BLaER1 (cell line): Measurements from ENCODE around the gene SUMF1.
A peak's percentile ranks its signal among the peaks of the same experiment; 100 is the strongest.

Experiments
- H3K27ac ChIP-seq: shearing (Covaris generic); formaldehyde crosslinking; 2 replicates; pipeline ENCODE4 v1.8.1; 2022
- H3K27me3 ChIP-seq: shearing (Covaris generic); formaldehyde crosslinking; 2 replicates; pipeline ENCODE4 v1.8.1; 2022
- H3K36me3 ChIP-seq: shearing (Covaris generic); formaldehyde crosslinking; 2 replicates; pipeline ENCODE4 v1.8.1; 2022
- H3K4me1 ChIP-seq: shearing (Covaris generic); formaldehyde crosslinking; 2 replicates; pipeline ENCODE4 v1.8.1; 2022
- H3K4me2 ChIP-seq: shearing (Covaris generic); formaldehyde crosslinking; 2 replicates; pipeline ENCODE4 v1.8.1; 2022
- H3K4me3 ChIP-seq: shearing (Covaris generic); formaldehyde crosslinking; 2 replicates; pipeline ENCODE4 v1.8.1; 2022
- H3K9ac ChIP-seq: shearing (Covaris generic); formaldehyde crosslinking; 2 replicates; pipeline ENCODE4 v1.8.1; 2022
- H3K9me3 ChIP-seq: shearing (Covaris generic); formaldehyde crosslinking; 2 replicates; pipeline ENCODE4 v1.8.1; 2022
- H4K20me1 ChIP-seq: shearing (Covaris generic); formaldehyde crosslinking; 2 replicates; pipeline ENCODE4 v1.8.1; 2022
- Cebpa-rat ChIP-seq: shearing (Covaris generic); IDR thresholded peaks from 2 replicates; pipeline ENCODE4 v1.8.1; 2022

SUMF1 gene

DNA sequence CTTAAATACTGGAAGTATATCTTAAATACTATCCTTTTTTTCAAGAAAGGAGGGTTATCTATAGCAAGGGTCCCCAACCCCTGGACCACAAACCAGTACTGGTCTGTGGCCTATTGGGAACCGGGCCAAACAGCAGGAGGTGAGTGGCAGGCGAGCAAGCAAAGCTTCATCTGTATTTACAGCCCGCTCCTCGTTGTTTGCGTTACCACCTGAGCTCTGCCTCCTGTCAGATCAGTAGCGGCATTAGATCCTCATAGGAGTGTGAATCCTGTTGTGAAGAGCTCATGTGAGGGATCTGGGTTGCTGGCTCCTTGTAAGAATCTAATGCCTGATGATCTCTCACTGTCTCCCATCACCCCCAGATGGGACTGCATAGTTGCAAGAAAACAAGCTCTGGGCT is 26.1 kb downstream of the SUMF1 start:
- Histone ChIP-seq H3K27ac (no peak overlapping the region), H4K20me1 (no peaks in the 10 kb centered on the region), H3K9me3 (no peaks in the 10 kb centered on the region), H3K4me2 (no peak overlapping the region), H3K27me3 (no peaks in the 10 kb centered on the region), H3K4me3 (no peak overlapping the region), H3K9ac (no peak overlapping the region), H3K4me1 (no peaks in the 10 kb centered on the region), H3K36me3 (peaks cover 9% of the 10 kb centered on the region; the same call in 1 of the 2 replicates)
- no peak for TF ChIP-seq Cebpa-rat

DNA sequence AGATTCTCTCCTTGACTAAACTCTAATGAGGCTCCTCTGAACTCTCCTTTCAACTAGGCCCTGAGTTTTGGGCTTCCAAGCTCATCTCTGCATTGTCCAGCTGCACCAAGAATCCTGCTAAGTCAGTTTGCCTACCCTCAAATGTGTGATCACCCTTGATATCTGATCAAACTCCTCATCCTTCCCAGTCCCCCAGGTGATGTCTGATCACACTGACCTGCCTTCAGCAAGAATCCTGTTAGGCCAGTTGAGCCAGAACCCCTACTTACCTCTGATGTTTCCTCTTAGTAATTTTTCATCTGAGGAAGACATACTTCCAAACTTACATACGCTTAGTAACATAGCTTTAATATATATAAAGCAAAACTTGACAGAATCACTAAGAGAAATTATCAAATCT is 28.8 kb downstream of the SUMF1 start:
- Histone ChIP-seq H3K27ac (no peak overlapping the region), H3K27me3 (no peaks in the 10 kb centered on the region), H3K4me3 (no peak overlapping the region), H3K4me2 (no peak overlapping the region), H4K20me1 (no peaks in the 10 kb centered on the region), H3K9me3 (peaks cover under 1% of the 10 kb centered on the region), H3K4me1 (no peaks in the 10 kb centered on the region), H3K9ac (no peak overlapping the region), H3K36me3 (peaks cover 11% of the 10 kb centered on the region)
- TF ChIP-seq Cebpa-rat: no peak

GRCh38 chr3:4432259-4432658 is 34.8 kb downstream of the SUMF1 start:
- peaks cover 36% of the 10 kb centered on the region for H3K36me3 ChIP-seq
- H3K9ac ChIP-seq: no peak overlapping the region
- H3K4me1 ChIP-seq: peaks cover 16% of the 10 kb centered on the region
- H3K27ac ChIP-seq: no peak overlapping the region
- no peaks in the 10 kb centered on the region for H4K20me1 ChIP-seq
- no peak overlapping the region for H3K4me3 ChIP-seq
- no peaks in the 10 kb centered on the region for H3K27me3 ChIP-seq
- TF ChIP-seq Cebpa-rat: no peak
- H3K4me2 ChIP-seq: no peak overlapping the region
- peaks cover 27% of the 10 kb centered on the region for H3K9me3 ChIP-seq

DNA sequence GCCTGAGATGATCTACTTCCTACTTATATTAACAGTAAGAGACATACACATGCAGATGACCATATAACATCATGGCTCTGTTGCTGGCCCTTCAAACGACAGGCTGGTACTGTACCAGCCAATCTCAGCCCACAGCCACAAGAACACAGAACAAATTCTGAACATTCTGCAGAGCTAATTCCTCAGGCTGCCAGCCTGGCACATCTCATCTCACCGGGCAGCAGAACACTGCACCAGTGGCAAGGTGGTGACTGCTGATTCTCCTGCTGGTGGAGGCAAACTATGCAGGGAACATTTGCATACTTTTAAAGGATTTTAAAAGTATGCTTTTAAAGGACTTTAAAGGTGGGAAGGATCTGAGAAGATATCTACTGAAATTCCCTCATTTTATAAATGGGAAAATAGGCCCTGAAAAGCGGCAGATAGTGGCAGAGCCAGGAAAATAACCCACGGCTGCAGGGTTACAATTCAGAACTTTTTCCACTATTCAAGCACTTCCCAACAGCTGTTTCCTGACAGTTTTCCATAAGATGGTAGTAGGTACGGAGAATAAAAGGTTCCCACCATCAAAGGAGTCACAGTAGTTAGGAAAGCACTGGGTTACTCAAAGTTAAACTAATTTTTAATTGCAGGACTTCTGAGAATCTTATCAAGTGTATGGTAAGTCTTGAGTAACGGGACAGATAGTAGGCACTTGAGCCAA is 37.3 kb downstream of the SUMF1 start:
- TF ChIP-seq Cebpa-rat: no peak
- Histone ChIP-seq H3K9ac (no peak overlapping the region), H3K4me3 (no peak overlapping the region), H3K27me3 (no peaks in the 10 kb centered on the region), H4K20me1 (no peaks in the 10 kb centered on the region), H3K27ac (no peak overlapping the region), H3K9me3 (peaks cover 27% of the 10 kb centered on the region), H3K4me1 (peaks cover 35% of the 10 kb centered on the region), H3K36me3 (peaks cover 33% of the 10 kb centered on the region), H3K4me2 (peak overlapping the region; percentile 31; the same call in 1 of the 2 replicates)

DNA sequence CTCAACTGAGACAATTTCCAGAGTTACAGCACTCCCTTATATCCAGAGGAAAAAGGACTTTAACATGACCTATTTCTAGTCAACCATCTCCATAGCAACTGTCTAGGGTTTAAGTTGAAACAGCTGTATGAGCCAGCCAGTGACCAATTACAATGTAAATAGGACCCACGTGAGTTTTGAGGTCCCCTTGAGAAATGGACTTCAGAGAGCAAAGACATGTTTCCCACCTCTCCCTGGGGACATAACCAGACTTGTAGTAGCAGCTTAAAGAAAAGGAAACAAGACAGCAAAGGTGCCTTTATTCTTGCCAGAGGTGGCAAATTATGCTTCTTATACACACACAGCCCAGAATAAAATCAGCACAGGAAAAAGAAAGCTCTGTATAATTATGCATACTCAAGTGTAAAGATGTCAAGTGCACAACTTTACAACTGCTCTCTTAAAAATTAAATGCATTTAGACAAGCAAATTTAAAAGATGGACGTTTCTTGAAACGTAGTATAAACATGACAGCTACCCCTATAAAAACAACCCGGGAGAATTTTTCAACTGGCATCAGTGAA is 40.2 kb downstream of the SUMF1 start:
- Histone ChIP-seq H3K27me3 (no peaks in the 10 kb centered on the region), H3K4me3 (no peak overlapping the region), H3K36me3 (peaks cover 10% of the 10 kb centered on the region), H3K4me2 (peak overlapping the region; percentile 59), H3K9me3 (peaks cover 14% of the 10 kb centered on the region), H4K20me1 (no peaks in the 10 kb centered on the region), H3K4me1 (peaks cover 35% of the 10 kb centered on the region), H3K27ac (no peak overlapping the region), H3K9ac (no peak overlapping the region)
- no peak for TF ChIP-seq Cebpa-rat

- Histone ChIP-seq H3K27ac (no peak overlapping the region), H3K4me2 (peak overlapping the region; percentile 59), H3K27me3 (no peaks in the 10 kb centered on the region), H3K4me3 (no peak overlapping the region), H3K9ac (no peak overlapping the region), H3K4me1 (peaks cover 35% of the 10 kb centered on the region), H4K20me1 (no peaks in the 10 kb centered on the region), H3K36me3 (peaks cover 5% of the 10 kb centered on the region), H3K9me3 (peaks cover 9% of the 10 kb centered on the region)
- no peak for TF ChIP-seq Cebpa-rat
Measured at GRCh38 chr3:4426261-4426781, 40.7 kb downstream of the SUMF1 start.

DNA sequence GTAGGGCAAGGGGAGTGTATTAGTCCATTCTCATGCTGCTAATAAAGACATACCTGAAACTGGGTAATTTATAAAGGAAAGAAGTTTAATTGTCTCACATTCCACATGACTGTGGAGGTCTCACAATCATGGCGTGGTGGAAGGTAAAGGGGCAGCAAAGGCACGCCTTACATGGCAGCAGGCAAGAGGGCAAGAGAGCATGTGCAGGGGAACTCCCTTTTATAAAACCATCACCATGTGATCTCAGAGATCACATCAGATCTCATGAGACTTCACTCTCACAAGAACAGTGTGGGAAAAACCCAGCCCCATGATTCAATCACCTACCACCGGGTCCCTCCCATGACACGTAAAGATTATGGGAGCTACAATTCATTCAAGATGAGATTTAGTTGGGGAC is 41.4 kb downstream of the SUMF1 start:
- peaks cover 35% of the 10 kb centered on the region for H3K4me1 ChIP-seq
- no peak overlapping the region for H3K27ac ChIP-seq
- TF ChIP-seq Cebpa-rat: no peak
- no peak overlapping the region for H3K9ac ChIP-seq
- no peaks in the 10 kb centered on the region for H3K27me3 ChIP-seq
- H3K4me2 ChIP-seq: peak overlapping the region; percentile 59
- H4K20me1 ChIP-seq: no peaks in the 10 kb centered on the region
- H3K9me3 ChIP-seq: peaks cover 3% of the 10 kb centered on the region; the same call in 1 of the 2 replicates
- no peaks in the 10 kb centered on the region; the same call in 1 of the 2 replicates for H3K36me3 ChIP-seq
- no peak overlapping the region for H3K4me3 ChIP-seq

DNA sequence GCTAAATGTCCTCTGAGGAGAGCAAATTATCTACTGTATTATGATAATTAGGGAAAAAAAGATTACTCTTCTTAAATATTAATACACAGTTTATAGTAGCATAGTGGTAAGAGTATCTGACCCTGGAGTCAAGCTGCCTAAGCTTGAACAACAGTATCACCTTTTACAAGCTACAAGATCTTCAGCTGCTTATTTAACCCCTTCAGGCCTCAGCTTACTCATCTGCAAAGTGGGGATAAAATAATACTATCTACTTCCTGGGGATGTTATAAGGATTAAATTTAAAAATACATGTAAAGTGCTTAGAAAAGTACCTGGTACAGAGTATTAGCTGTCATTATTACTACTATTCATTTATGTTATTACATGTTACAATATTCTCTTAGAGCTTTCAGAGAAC is 42.0 kb downstream of the SUMF1 start:
- no peak overlapping the region for H3K4me2 ChIP-seq
- peaks cover 34% of the 10 kb centered on the region for H3K4me1 ChIP-seq
- TF ChIP-seq Cebpa-rat: no peak
- H3K9me3 ChIP-seq: no peaks in the 10 kb centered on the region
- H3K36me3 ChIP-seq: no peaks in the 10 kb centered on the region
- H3K9ac ChIP-seq: no peak overlapping the region
- H3K27me3 ChIP-seq: no peaks in the 10 kb centered on the region
- no peak overlapping the region for H3K4me3 ChIP-seq
- no peak overlapping the region for H3K27ac ChIP-seq
- H4K20me1 ChIP-seq: no peaks in the 10 kb centered on the region

DNA sequence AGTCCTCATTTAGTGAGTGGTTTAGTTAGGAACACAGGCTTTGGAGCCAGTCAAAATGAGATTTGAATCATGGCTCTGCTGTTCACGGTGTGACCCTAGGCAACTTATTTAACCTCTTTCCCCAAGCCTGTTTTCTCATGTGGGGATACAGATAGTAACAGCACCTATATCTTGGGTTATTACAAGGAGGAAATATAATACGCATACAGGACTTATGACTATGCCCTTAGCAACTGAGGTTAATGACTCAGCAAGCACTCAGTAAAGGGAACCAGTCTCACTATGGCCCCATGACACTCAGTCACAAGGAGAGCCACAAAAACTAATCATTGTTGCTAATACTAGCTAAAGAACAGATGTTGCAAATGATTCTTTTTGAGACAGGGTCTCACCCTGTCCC is 45.9 kb downstream of the SUMF1 start:
- H3K27me3 ChIP-seq: no peaks in the 10 kb centered on the region
- no peak for TF ChIP-seq Cebpa-rat
- H3K9ac ChIP-seq: no peak overlapping the region
- H3K4me3 ChIP-seq: no peak overlapping the region
- H3K4me1 ChIP-seq: peaks cover 7% of the 10 kb centered on the region
- no peaks in the 10 kb centered on the region for H3K9me3 ChIP-seq
- no peak overlapping the region for H3K27ac ChIP-seq
- H4K20me1 ChIP-seq: no peaks in the 10 kb centered on the region
- no peak overlapping the region for H3K4me2 ChIP-seq
- H3K36me3 ChIP-seq: 0 out of 2 replicates have a peak, but pooled peaks cover 19% of the 10 kb centered on the region

DNA sequence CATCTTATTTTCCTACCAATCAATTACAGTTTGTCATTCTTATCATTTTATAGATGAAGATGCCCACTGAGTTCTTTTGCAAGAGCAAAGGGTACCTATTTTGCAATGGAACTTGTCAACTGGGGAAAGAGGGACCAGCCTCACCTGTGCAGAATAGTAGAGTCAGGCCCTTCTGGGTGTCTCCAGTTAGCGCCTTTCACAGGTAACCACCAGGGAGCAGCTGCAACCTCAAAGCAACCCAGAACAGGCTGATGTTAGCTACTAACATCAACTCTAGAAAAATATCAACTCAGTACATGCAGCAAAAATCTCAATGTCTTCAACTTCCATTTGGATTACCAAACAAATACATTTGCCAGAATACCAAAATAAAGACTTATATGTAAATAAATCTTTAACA is 47.1 kb downstream of the SUMF1 start:
- Histone ChIP-seq H3K27ac (no peak overlapping the region), H3K9ac (no peak overlapping the region), H4K20me1 (no peaks in the 10 kb centered on the region), H3K36me3 (0 out of 2 replicates have a peak, but pooled peaks cover 19% of the 10 kb centered on the region), H3K4me3 (no peak overlapping the region), H3K9me3 (no peaks in the 10 kb centered on the region), H3K27me3 (no peaks in the 10 kb centered on the region), H3K4me1 (no peaks in the 10 kb centered on the region), H3K4me2 (no peak overlapping the region)
- no peak for TF ChIP-seq Cebpa-rat
